GM19099 (cell line): ENCODE measurements around the gene THAP2.

Experiments
- POLR2A ChIP-seq: IDR thresholded peaks from 3 replicates; pipeline ENCODE4 v1.6.1; 2011; ENCODE audit warnings: low read depth; ENCODE audit not compliant: insufficient read length; ENCODE audit errors: extremely low read depth

THAP2 gene

GRCh38 chr12:71663561-71664410 is at the start of gene THAP2, which contains the start of gene ZFC3H1:
THAP2 (plus strand) TSS chr12:71664301; CDS start chr12:71664510, 209 bp downstream.
ZFC3H1 (minus strand) TSS chr12:71663848; CDS start chr12:71663610, 238 bp downstream.
- TF ChIP-seq POLR2A = peak; percentile 89

- TF ChIP-seq POLR2A = no peak
Observed at GRCh38 chr12:71621938-71622337, 42.2 kb upstream of the THAP2 start.

GRCh38 chr12:71625476-71625875 is 38.6 kb upstream of the THAP2 start:
- no peak for TF ChIP-seq POLR2A

- no peak for TF ChIP-seq POLR2A
Observed at GRCh38 chr12:71626098-71626497, 38.0 kb upstream of the THAP2 start.

GRCh38 chr12:71626768-71627167 is 37.3 kb upstream of the THAP2 start:
- no peak for TF ChIP-seq POLR2A

GRCh38 chr12:71627438-71628002 is 36.6 kb upstream of the THAP2 start:
- no peak for TF ChIP-seq POLR2A

GRCh38 chr12:71636704-71637115 is 27.4 kb upstream of the THAP2 start:
- no peak for TF ChIP-seq POLR2A

- no peak for TF ChIP-seq POLR2A
Observed at GRCh38 chr12:71638499-71638898, 25.6 kb upstream of the THAP2 start.

GRCh38 chr12:71639341-71639760 is 24.8 kb upstream of the THAP2 start:
- TF ChIP-seq POLR2A = no peak

- TF ChIP-seq POLR2A = no peak
Observed at GRCh38 chr12:71640316-71640715, 23.8 kb upstream of the THAP2 start.

GRCh38 chr12:71641390-71641789 is 22.7 kb upstream of the THAP2 start:
- no peak for TF ChIP-seq POLR2A

GRCh38 chr12:71642264-71642663 is 21.8 kb upstream of the THAP2 start:
- TF ChIP-seq POLR2A = no peak

- no peak for TF ChIP-seq POLR2A
Observed at GRCh38 chr12:71645268-71645667, 18.8 kb upstream of the THAP2 start.

- TF ChIP-seq POLR2A = no peak
Observed at GRCh38 chr12:71646512-71646911, 17.6 kb upstream of the THAP2 start.

- no peak for TF ChIP-seq POLR2A
Observed at GRCh38 chr12:71648537-71648936, 15.6 kb upstream of the THAP2 start.

- no peak for TF ChIP-seq POLR2A
Observed at GRCh38 chr12:71649401-71649800, 14.7 kb upstream of the THAP2 start.
